GM12878 (cell line): ENCODE results near the gene EIF1. TPM values are rescaled to one million over a fixed set of nuclear protein-coding genes. Genes with fewer than 3 reads are reported as not detected.

Experiments
- ATAC-seq: fragments of 200-7000 bp; cut with Tn5 transposase; 3 replicates; pipeline ENCODE4 v1.9.1; 2020; ENCODE audit warnings: mild to moderate bottlenecking, moderate library complexity
- BruUV-seq: library from RNA; stranded (reverse); fragments of 400-500 nt; replicated peaks from 2 replicates; lab custom pipeline; 2021; lab: Mats Ljungman, UMichigan
- CTCF ChIA-PET: fragments of 300-600 bp; sonication (Branson Sonifier 250); formaldehyde crosslinking; extraction: SDS; loops from one replicate; lab custom pipeline; 2021; ENCODE audit warnings: inconsistent platforms; lab: Yijun Ruan, JAX
- POLR2A ChIA-PET: fragments of 350-600 bp; formaldehyde crosslinking; extraction: SDS; loops from one replicate; lab custom pipeline; 2021; ENCODE audit warnings: inconsistent platforms; lab: Charles Lee
- RAD21 ChIA-PET: fragments of 300-600 bp; sonication (Branson Sonifier 250); formaldehyde crosslinking; loops from one replicate; lab custom pipeline; 2023; ENCODE audit warnings: antibody characterized with exemption; ENCODE audit not compliant: unreplicated experiment; lab: Charles Lee
- SMC1A ChIA-PET: fragments of 300-600 bp; sonication (Branson Sonifier 250); formaldehyde crosslinking; loops from one replicate; lab custom pipeline; 2023; ENCODE audit not compliant: unreplicated experiment, uncharacterized antibody; lab: Charles Lee
- DNase-seq: peaks from one replicate; pipeline ENCODE4 v3.0.0-alpha.2; 2011; ENCODE audit warnings: low read depth, low spot score
- FAIRE-seq: peaks from 3 replicates; lab custom pipeline; 2011; peaks lifted over from hg19 to GRCh38; lab: Jason Lieb, UNC
- H2AFZ ChIP-seq: 2 replicates; pipeline ENCODE4 v1.6.0; 2011; ENCODE audit warnings: low read depth, low read length, control low read depth; ENCODE audit not compliant: control insufficient read depth
- H3K27ac ChIP-seq: 2 replicates; pipeline ENCODE4 v1.5.1; 2011; ENCODE audit warnings: control low read depth; ENCODE audit not compliant: control insufficient read depth, insufficient read depth
- H3K27me3 ChIP-seq, 2 experiments: replicated peaks in 1 of 2; 2 replicates each; pipeline versions ENCODE4 v1.6.0 to v1.6.1; 2011; ENCODE audit warnings: low read length in 1 of 2; ENCODE audit not compliant: control insufficient read depth in 2 of 2, insufficient read depth in 2 of 2
- H3K36me3 ChIP-seq, 2 experiments: 2 replicates each; pipeline ENCODE4 v1.5.1; 2011; ENCODE audit warnings: low read length in 1 of 2; ENCODE audit not compliant: control insufficient read depth in 2 of 2, insufficient read depth in 2 of 2
- H3K4me1 ChIP-seq: 2 replicates; pipeline ENCODE4 v1.6.1; 2011; ENCODE audit warnings: mild to moderate bottlenecking, low read length, moderate library complexity, mixed read lengths; ENCODE audit not compliant: control insufficient read depth, insufficient read depth
- H3K4me2 ChIP-seq: 2 replicates; pipeline ENCODE4 v1.6.0; 2011; ENCODE audit warnings: control low read depth; ENCODE audit not compliant: control insufficient read depth, insufficient read depth
- H3K4me3 ChIP-seq: fragments of 200-600 bp; sonication (generic); 2 replicates; pipeline ENCODE4 v1.5.1; 2016
- H3K79me2 ChIP-seq: 2 replicates; pipeline ENCODE4 v1.6.0; 2011; ENCODE audit warnings: low read length; ENCODE audit not compliant: control insufficient read depth, insufficient read depth
- H3K9ac ChIP-seq: 2 replicates; pipeline ENCODE4 v1.8.0; 2011; ENCODE audit warnings: low read length, control low read depth, mixed read lengths; ENCODE audit not compliant: control insufficient read depth, insufficient read depth
- H3K9me3 ChIP-seq: replicated peaks from 3 replicates; pipeline ENCODE4 v1.5.1; 2011; ENCODE audit warnings: mild to moderate bottlenecking, low read length; ENCODE audit not compliant: control insufficient read depth, insufficient read depth
- H4K20me1 ChIP-seq: 2 replicates; pipeline ENCODE4 v1.6.0; 2011; ENCODE audit not compliant: control insufficient read depth, insufficient read depth
- CREM ChIP-seq: IDR thresholded peaks from 2 replicates; pipeline ENCODE4 v1.6.1; 2014; ENCODE audit warnings: antibody characterized with exemption, low read depth
- E2F4 ChIP-seq: IDR thresholded peaks from 2 replicates; pipeline ENCODE4 v1.6.1; 2012; ENCODE audit warnings: low read depth, low read length, improper control_type of control experiment
- E2F8 ChIP-seq: fragments of 450-650 bp; IDR thresholded peaks from 2 replicates; pipeline ENCODE4 v1.6.1; 2018; ENCODE audit warnings: mild to moderate bottlenecking, low read depth, moderate library complexity; ENCODE audit not compliant: partially characterized antibody
- IKZF2 ChIP-seq, 2 experiments: fragments of 450-650 bp; IDR thresholded peaks; 2 replicates each; pipeline ENCODE4 v1.6.1; 2017; ENCODE audit warnings: mild to moderate bottlenecking in 2 of 2, moderate library complexity in 2 of 2
- NBN ChIP-seq: fragments of 450-650 bp; IDR thresholded peaks from 2 replicates; pipeline ENCODE4 v1.6.1; 2016
- NFIC ChIP-seq: IDR thresholded peaks from 2 replicates; pipeline ENCODE4 v1.6.1; 2012; ENCODE audit warnings: low read depth, mild to moderate bottlenecking, inconsistent platforms, low read length, moderate library complexity
- NR2C1 ChIP-seq: fragments of 450-650 bp; IDR thresholded peaks from 2 replicates; pipeline ENCODE4 v1.6.1; 2017; ENCODE audit warnings: antibody characterized with exemption, mild to moderate bottlenecking, moderate library complexity
- NR2F1 ChIP-seq: fragments of 450-650 bp; conservative IDR thresholded peaks from 2 replicates; pipeline ENCODE4 v1.6.1; 2017; ENCODE audit warnings: mild to moderate bottlenecking
- POLR2A ChIP-seq: IDR thresholded peaks from 2 replicates; pipeline ENCODE4 v1.6.1; 2011; ENCODE audit warnings: low read depth, mild to moderate bottlenecking, low read length
- RAD21 ChIP-seq: IDR thresholded peaks from 2 replicates; pipeline ENCODE4 v1.6.1; 2011; ENCODE audit warnings: mild to moderate bottlenecking, low read depth, low read length, moderate library complexity; ENCODE audit not compliant: insufficient read depth
- RB1 ChIP-seq: fragments of 450-650 bp; formaldehyde crosslinking; IDR thresholded peaks from 2 replicates; pipeline ENCODE4 v1.6.1; 2017; ENCODE audit warnings: mild to moderate bottlenecking, borderline replicate concordance
- SKIL ChIP-seq: fragments of 450-650 bp; IDR thresholded peaks from 2 replicates; pipeline ENCODE4 v1.6.1; 2017; ENCODE audit warnings: mild to moderate bottlenecking, low read depth, inconsistent platforms; ENCODE audit not compliant: poor library complexity, severe bottlenecking
- SPI1 ChIP-seq: IDR thresholded peaks from 2 replicates; pipeline ENCODE4 v1.6.1; 2011; ENCODE audit warnings: low read depth, mild to moderate bottlenecking, low read length, moderate library complexity, borderline replicate concordance; ENCODE audit not compliant: insufficient read depth
- TAF1 ChIP-seq: IDR thresholded peaks from 2 replicates; pipeline ENCODE4 v1.6.1; 2011; ENCODE audit warnings: mild to moderate bottlenecking, low read depth, low read length, borderline replicate concordance
- YY1 ChIP-seq: IDR thresholded peaks from 2 replicates; pipeline ENCODE4 v1.6.1; 2011; ENCODE audit warnings: low read depth, mild to moderate bottlenecking, low read length
- ZNF207 ChIP-seq: fragments of 450-650 bp; IDR thresholded peaks from 2 replicates; pipeline ENCODE4 v1.6.1; 2014; ENCODE audit warnings: antibody characterized with exemption, mild to moderate bottlenecking, borderline replicate concordance
- ZSCAN29 ChIP-seq: fragments of 450-650 bp; IDR thresholded peaks from 2 replicates; pipeline ENCODE4 v1.6.1; 2017; ENCODE audit warnings: mild to moderate bottlenecking, moderate library complexity
- WGBS: methylation state at CpG from one replicate; pipeline ENCODE4 v1.1.6; 2016; ENCODE audit warnings: low lambda C conversion rate; ENCODE audit not compliant: insufficient replicate concordance, insufficient coverage; ENCODE audit errors: missing lambda C conversion rate; 5-methylcytosine and 5-hydroxymethylcytosine counted together
- in situ Hi-C: fragments of 300-500 bp; cut with MboI; formaldehyde crosslinking; loops from 9 replicates; pipeline ENCODE4 v1.14.3; 2018; ENCODE audit warnings: mixed read lengths
- intact Hi-C: fragments of 100-400 bp; cut with micrococcal nuclease; formaldehyde crosslinking; loops from one replicate; pipeline ENCODE4 v1.14.2; 2022; ENCODE audit not compliant: unreplicated experiment
- polyA plus RNA-seq, 11 experiments: library from polyadenylated mRNA; depleted of rRNA in 4 of 11; unstranded in 6 of 11; stranded (reverse) in 5 of 11; fragments of >200 nt; fragmentation: Nextera tagmentation in 4 of 11; fragmentation: Illumina TruSeq in 1 of 11; extraction: Ambion mirVana in 4 of 11; extraction: Trizol in 1 of 11; gene quantifications; 1 replicate in 1 of 11; 2 replicates in 10 of 11; pipeline versions ENCODE4 v1.2.1 to v1.2.3, GENCODE V29; 2011 to 2016; ENCODE audit warnings: inconsistent platforms in 2 of 11, missing spikeins in 2 of 11, low read depth in 1 of 11
- total RNA-seq, 4 experiments: library from RNA; depleted of rRNA in 3 of 4; stranded (reverse); fragments of >200 nt in 3 of 4; fragmentation: Illumina TruSeq in 1 of 4; extraction: Trizol in 1 of 4; gene quantifications; 2 replicates each; pipeline versions ENCODE4 v1.2.1 to v1.2.3, GENCODE V29; 2013 to 2021

EIF1 gene
- total and polyA plus RNA-seq, 10 of the 15 experiments (the other 5 are each of a cell fraction or from before 2014, with no cell fraction given): 39.4 to 815 (median 480) TPM

- intact Hi-C loops: loop anchor here (2.0 to 5.0 kb wide), 2 partner anchors 22 to 1049 kb away; partner anchors contain the start of gene EIF1
- Histone ChIP-seq H3K9me3 (no peaks in the 10 kb centered on the region), H3K27me3 (no peaks in the 10 kb centered on the region), H3K79me2 (no peaks in the 10 kb centered on the region), H3K4me2 (peak overlapping the region; percentile 99), H3K9ac (peak overlapping the region; percentile 59), H3K36me3 (no peaks in the 10 kb centered on the region), H4K20me1 (no peaks in the 10 kb centered on the region), H3K27ac (peak overlapping the region; percentile 67), H3K4me1 (peaks cover 39% of the 10 kb centered on the region), H2AFZ (peak overlapping the region; percentile 72), H3K4me3 (peak overlapping the region; percentile 73; the same call in 1 of the 2 replicates)
- ChIA-PET CTCF (interaction anchor here (0.6 to 12.0 kb wide), 23 partner anchors 13 to 1698 kb away, joined by 3 to 420 read pairs (median 4); partner anchors contain the start of gene EIF1), SMC1A (interaction anchor here (0.8 to 6.9 kb wide), 12 partner anchors 12 to 1124 kb away, joined by 3 to 92 read pairs (median 10); partner anchors contain the start of gene EIF1), POLR2A (interaction anchor here (0.6 to 8.3 kb wide), 8 partner anchors 11 to 1360 kb away, joined by 3 to 103 read pairs (median 4); partner anchors contain the start of gene EIF1), RAD21 (interaction anchor here (0.9 to 9.6 kb wide), 9 partner anchors 9 to 1134 kb away, joined by 3 to 193 read pairs (median 16); partner anchors contain the start of gene EIF1)
- WGBS: 1% methylated on average over 20 of the region's 23 CpGs
- ATAC-seq (peak; percentile 73), FAIRE-seq (no peak), DNase-seq (peak; percentile 66)
- in situ Hi-C loops: loop anchor here (10.0 kb wide), 1 partner anchor 1052 kb away; no protein-coding TSS in a partner anchor
- BruUV-seq: no TSS peak
- TF ChIP-seq IKZF2 (IDR thresholded peaks at IDR 0.05) (peak in 1 of 2 experiments; percentile 18; a peak in 1 of 4 replicates), ZNF207 (0 out of 2 replicates have a peak, but pooled peaks have one; percentile 61), ZSCAN29 (0 out of 2 replicates have a peak, but pooled peaks have one; percentile 13), YY1 (peak; percentile 67; the same call in 1 of the 2 replicates), NR2F1 (peak; percentile 79), E2F8 (peak; percentile 51), RB1 (peak; percentile 60; the same call in 1 of the 2 replicates), NR2C1 (peak; percentile 19; the same call in 1 of the 2 replicates), NBN (no peak; the same call in 1 of the 2 replicates), SKIL (peak; percentile 21), POLR2A (peak; percentile 59), CREM (no peak; the same call in 1 of the 2 replicates), RAD21 (peak; percentile 71), SPI1 (no peak), TAF1 (no peak), NFIC (no peak), E2F4 (peak; percentile 12; the same call in 1 of the 2 replicates)
Observed at GRCh38 chr17:41666708-41667279, 21.9 kb upstream of the EIF1 start.
